Epithelial cell of prostate (primary cell): Measurements from ENCODE around the gene TTF1.

ENCODE experiments used
- DNase-seq: peaks from one replicate; pipeline ENCODE4 v3.0.0-alpha.2; 2011; ENCODE audit warnings: low read depth, low spot score
- H3K27ac ChIP-seq: fragments of 450-650 bp; 2 replicates; pipeline ENCODE4 v1.5.1; 2017; ENCODE audit warnings: mild to moderate bottlenecking

Gene TTF1, protein sequence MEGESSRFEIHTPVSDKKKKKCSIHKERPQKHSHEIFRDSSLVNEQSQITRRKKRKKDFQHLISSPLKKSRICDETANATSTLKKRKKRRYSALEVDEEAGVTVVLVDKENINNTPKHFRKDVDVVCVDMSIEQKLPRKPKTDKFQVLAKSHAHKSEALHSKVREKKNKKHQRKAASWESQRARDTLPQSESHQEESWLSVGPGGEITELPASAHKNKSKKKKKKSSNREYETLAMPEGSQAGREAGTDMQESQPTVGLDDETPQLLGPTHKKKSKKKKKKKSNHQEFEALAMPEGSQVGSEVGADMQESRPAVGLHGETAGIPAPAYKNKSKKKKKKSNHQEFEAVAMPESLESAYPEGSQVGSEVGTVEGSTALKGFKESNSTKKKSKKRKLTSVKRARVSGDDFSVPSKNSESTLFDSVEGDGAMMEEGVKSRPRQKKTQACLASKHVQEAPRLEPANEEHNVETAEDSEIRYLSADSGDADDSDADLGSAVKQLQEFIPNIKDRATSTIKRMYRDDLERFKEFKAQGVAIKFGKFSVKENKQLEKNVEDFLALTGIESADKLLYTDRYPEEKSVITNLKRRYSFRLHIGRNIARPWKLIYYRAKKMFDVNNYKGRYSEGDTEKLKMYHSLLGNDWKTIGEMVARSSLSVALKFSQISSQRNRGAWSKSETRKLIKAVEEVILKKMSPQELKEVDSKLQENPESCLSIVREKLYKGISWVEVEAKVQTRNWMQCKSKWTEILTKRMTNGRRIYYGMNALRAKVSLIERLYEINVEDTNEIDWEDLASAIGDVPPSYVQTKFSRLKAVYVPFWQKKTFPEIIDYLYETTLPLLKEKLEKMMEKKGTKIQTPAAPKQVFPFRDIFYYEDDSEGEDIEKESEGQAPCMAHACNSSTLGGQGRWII

DNA sequence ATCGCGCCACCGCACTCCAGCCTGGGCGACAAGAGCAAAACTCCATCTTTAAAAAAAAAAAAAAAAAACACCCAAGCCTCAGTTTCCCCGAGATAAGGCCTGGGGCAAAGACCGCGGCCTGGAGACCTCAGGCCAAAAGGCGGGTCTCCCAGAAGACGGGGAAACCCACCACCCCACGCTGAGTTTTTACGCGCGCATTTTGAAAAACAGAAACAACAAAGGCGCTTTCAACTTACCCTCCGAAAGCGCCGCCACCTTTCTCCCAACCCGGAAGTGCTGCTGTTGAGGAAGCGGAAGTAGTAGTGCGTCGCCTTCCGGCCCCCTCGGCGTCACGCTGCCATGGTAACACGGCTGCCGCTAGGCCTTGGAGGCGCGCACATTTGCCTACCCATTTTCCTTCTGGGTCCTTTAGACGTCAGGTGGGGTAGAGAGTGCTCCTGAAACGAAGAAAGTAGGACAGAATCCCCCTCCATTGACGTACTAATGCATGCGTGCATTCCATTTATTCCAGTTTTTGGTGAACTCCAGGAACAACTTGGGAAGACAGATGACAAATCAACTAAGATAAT is at the start of gene TTF1:
TSS of gene TTF1 (minus strand) at position 287 of the 569 bp plus-strand sequence. CDS start 4,019 bp downstream, outside the sequence.
- peak; percentile 40 for DNase-seq
- peak within 1 kb of the TSS; percentile 4 for H3K27ac ChIP-seq

DNA sequence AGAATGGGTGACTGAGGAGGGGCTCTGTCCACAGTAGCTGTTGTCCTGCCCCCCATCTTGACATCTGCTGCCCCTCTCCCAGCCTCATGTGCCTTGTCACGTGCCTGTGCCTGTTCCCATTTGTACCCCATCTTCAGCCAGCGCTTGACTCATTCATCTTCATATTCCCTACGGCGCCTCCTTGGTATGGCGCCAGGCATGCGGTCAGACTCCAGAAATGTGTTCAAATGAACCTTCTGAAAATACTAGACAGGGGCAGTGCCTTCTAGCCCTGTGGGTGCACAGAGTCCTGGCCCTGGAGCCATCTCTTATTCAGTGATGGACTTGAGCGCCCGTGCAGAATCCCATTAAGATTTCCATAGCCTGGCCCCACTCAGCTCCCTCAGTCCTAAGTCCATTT is 49.6 kb upstream of the TTF1 start:
- no peak for DNase-seq
- H3K27ac ChIP-seq: no peak overlapping the region

DNA sequence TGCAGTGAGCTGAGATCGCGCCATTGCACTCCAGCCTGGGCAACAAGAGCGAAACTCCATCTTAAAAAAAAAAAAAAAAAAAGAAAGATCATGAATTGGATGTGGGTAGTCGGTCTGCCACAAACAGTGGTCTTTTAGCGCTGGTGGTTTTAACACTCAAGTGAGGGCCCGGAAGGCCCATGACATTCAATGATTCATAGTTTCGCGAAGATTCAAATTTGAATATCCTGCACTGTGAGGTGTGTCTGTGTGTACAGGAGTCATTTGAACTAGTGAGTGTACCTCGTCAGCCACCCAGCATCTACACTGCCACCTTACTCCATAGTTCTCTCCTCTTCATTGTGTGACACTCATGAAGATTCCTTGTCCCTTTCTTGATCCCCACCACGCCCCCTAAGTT is 44.6 kb upstream of the TTF1 start:
- no peak overlapping the region for H3K27ac ChIP-seq
- DNase-seq: no peak

DNA sequence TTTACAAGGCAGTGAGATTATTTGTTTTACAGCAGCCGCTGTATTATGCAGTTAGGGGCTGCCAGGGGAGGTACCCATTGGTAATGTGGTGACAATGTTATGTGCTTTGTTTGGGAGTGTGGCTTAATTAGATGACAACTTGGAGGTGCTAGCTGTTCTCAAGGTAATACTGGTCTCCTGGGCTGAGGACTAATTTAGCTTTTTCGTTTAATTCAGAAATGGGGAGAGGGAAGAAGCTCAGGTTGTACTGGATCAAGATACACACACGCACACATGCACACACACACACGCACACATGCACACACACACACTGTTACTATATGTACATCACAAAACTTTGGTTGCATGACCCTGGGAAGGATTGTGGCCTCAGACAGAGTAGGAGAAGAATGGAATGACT is 41.3 kb upstream of the TTF1 start:
- DNase-seq: no peak

DNA sequence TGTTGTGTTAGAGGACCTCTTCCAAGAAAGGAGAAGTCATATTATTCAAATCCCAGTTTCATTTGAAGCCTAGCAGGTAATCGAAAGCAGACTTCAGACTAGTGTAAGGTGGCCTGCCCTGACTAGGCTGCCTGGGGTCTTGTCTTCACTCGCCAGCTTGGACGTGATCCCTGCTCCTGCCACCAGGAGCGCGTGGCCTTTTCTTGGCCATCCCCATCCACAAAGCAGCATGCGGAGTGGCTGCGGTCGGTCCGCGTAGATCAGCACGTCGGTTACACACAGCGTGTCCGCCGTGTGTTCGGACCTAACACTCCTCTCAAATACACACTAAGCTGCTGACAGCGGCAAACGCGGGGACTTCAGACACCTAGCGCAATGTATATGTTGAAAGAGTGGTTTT is 40.7 kb upstream of the TTF1 start:
- no peak for DNase-seq
- H3K27ac ChIP-seq: no peak overlapping the region

More for the DNA sequence above, 41.3 kb upstream of the TTF1 start:
- no peak overlapping the region for H3K27ac ChIP-seq

DNA sequence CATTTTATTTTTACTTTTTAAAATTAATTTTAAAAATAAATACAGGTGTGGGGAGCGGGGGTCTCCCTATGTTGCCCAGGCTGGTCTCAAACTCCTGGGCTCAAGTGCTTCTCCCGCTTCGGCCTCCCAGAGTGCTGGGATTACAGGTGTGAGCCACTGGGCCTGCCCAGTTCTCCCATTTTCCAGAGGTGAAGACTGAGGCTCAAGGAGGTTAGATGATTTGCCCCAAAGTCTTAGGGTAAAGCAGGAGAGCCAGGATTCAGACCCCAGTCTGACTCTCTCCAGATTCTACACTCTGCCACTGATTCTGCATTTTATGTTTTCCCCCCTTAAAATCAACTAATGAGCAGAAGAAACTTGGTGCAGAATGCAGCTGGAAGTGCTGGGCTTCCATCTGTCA is 40.2 kb upstream of the TTF1 start:
- H3K27ac ChIP-seq: no peak overlapping the region

DNA sequence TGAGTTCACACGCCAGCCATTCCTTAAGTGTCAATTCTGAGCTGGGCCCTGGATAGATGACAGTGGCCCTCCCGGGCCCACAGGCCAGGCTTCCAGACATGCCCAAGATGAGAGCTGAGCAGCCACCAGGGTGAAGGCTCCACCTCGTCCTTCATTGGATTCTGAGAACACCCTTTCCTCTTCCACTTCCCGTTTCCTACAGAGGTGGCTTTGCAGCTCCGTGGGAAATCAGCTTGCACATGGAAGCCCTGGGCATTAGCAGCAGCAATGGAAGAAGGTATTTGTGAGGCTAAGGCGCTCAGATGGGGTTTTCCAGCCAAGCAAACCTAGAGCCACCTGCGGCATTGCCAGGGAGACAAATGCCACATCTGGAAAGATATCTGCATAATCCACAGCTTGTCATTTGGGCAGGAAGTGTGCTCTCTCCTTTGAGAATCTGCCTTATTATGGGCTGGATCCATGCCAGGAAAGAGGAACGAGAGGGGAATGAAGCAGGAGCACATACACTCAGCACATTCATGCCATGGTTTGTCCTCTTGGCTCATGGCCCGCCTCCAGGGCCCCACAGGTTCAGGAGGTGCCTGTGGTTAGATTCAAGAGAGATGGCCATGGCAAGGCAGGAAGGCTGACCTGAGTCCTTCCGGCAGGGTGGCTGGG is 37.4 kb upstream of the TTF1 start:
- DNase-seq: no peak
- no peak overlapping the region for H3K27ac ChIP-seq

More for the DNA sequence above, 40.2 kb upstream of the TTF1 start:
- no peak for DNase-seq

DNA sequence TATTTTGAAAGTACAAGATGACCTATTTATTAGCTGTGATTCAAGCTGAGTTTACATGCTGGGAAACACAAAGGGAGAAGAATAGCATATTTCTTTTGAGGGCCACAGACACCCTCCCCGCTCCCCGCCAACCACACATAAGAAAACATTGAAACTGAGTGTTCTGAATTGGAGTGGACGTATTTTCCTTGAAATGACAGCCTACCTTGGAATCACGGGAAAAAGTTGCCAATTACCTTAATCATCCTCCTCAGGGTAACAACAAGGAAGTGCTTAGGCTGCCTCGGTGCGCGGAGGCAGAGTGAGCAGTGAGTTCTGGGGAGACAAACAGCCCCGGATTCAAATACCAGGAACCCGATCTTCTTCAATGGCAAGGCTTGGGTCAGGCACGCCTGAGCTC is 34.8 kb upstream of the TTF1 start:
- DNase-seq: no peak
- no peak overlapping the region for H3K27ac ChIP-seq

DNA sequence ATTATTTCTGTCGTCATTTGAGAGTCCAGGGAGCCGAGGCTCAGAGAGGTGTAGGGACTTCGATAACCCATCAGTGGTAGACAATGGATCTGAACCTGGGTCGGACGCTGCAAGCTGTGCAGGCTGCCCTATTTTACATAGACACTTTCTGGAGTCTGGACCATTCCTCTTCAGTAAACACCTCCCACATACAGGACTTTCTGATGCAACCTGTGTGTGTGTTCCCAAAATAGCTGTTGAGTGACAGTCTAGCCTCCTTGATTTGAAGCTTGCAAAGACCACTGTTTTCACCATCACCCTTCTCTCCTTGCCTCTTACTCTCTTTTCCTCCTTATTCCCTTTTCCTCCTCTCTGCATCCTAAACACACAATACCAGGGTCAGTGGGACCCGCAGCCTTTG is 34.1 kb upstream of the TTF1 start:
- H3K27ac ChIP-seq: no peak overlapping the region
- DNase-seq: no peak

DNA sequence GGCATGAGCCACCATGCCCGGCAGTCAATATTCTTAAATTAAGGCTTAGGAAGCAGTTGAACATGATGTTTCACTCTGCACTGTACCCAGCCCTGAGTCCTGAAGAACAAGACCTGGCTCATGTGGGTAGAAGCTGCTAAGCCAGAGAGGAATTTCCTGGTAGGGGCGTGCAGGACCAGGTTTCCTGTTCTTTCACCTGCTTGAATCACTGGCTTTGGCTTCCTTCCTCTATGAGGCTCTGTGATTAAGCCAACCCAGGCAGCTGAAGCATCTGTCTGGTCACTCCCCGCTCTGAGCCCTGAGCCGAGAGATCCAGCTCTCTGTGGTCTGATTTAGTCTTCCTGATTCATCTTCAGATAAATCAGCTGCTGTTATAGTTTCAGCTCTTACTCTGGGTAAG is 32.5 kb upstream of the TTF1 start:
- peak; percentile 48 for DNase-seq

DNA sequence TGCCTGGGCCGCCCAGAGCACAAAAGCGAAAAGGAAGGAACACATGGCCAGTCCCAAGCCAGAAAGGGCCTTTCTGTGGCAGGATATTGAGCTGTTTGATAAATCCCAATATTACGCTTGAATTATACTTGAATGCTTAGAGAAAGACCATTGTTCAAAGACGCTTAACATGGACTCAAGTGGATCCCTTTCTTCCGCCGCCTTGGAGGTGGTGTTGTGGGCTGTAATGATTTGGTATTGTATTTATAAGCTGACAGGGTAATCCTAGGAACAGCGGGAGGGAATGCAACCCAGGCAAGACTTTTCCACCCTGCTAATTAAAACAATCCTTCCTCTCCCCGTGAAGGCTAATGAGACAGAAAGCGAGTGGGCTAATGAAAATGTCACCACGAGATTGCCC is 28.2 kb upstream of the TTF1 start:
- DNase-seq: no peak
- H3K27ac ChIP-seq: no peak overlapping the region

More for the DNA sequence above, 32.5 kb upstream of the TTF1 start:
- peak overlapping the region; percentile 30 for H3K27ac ChIP-seq

DNA sequence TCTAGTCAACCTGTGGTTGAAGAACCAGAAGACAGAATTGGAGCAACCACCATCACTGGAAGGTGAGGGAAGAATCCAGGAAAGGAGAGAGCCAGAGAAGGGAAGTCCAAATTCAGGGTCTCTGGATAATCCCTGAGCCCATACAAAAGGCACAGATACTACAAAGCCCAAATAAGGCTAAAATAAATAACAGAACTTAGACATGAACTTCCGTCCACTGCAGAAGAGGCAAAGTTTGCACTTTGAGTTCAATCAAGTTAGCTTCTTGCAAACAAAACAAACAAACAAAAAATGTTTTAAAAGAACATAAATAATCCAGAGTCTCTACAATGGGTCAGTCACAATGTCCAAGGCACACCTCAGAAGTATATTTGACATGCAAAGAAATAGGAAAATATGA is 24.4 kb upstream of the TTF1 start:
- H3K27ac ChIP-seq: no peak overlapping the region
- no peak for DNase-seq

DNA sequence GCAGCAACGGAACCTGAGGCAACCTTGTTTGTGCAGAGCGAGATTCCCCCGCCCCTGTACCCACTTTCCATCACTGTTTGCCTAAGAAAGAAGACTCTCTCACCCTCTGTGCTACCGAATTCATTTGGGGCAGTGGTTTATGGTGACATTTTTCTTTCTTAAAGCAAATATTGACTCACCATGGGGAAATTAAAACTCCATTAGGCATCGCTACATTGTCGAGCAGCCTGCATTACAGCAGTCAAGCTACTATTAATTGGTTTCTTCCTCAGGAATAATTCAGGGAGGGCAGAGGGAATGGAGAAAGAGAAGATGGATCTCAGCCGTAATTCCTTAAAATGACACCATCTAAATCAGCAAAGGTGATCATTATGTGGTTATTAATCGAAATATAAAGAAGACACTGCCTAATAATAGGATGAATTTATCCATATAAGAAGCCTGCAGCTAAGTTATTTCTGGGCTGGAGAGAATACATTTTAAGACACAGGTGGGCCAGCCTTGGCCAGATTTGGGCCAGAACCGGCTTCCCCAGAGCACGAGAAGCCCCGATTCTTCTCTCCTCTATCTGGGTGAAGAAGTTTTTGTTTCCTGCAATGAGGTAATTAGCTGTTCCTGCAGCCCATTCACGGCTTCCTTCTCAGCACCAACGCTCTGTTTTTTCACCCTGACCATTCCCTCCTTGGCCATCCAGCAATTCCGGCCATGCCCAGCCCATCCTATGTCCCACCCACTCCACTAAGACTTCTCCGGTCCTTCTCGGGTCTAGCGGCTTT is 20.2 kb upstream of the TTF1 start:
- no peak overlapping the region for H3K27ac ChIP-seq

DNA sequence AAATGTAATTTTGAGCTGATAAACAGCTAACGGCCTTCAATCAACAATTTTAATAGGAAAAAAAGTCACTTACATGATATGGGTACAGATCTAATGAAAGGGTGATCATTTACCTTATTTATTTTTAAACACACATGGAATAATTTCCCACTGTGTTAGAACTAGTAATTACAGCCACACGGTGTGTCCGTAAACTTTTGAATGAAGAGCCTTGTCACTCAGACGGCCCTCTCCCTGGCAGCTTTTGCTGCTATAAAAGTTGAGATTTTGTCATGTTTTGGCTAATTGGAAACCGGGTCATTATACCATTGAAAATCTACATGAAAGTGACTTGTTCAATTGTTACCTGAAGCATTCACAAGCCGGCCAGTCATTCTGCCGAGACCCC is 19.0 kb upstream of the TTF1 start:
- DNase-seq: no peak
- H3K27ac ChIP-seq: no peak overlapping the region

More for the DNA sequence above, 20.2 kb upstream of the TTF1 start:
- no peak for DNase-seq

DNA sequence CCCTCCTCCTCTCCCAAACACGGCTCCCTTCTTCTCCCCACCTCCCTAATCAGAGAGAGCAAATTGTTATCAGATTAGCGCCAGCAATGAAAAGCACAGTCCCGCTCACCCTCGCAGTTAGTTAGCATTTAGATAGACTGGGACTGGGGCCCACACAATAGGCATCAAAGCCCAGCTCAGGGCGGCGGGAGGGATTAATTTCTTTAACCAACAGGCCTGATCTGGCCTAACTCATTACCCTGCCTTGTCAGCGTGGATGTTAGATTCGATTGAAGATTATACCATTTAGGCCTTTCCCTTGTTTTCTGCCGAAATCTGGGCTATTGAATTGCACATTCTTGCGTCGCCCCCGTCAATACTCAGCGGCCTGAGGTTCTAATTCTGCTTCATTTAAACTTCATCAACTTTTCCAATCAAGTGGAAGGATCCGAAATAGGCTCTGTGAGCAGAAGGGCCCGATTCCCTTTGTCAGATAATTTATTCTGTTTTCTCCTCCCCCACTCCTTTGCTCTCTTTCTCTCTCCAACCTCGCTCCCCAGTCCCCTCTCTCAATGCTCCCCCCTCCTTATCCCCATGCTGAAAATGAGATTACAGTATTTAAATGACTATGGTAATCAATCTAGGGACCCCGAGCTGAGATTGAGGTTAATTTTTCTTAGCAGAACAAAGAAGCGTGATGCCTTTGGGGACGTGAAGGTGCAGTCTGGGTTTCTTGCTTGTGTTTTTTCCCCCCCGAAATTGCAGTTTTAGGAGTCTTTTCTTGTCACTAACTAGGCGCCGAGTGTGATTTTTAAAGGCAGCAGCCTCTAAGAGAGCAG is 18.4 kb upstream of the TTF1 start:
- no peak for DNase-seq
- H3K27ac ChIP-seq: no peak overlapping the region

DNA sequence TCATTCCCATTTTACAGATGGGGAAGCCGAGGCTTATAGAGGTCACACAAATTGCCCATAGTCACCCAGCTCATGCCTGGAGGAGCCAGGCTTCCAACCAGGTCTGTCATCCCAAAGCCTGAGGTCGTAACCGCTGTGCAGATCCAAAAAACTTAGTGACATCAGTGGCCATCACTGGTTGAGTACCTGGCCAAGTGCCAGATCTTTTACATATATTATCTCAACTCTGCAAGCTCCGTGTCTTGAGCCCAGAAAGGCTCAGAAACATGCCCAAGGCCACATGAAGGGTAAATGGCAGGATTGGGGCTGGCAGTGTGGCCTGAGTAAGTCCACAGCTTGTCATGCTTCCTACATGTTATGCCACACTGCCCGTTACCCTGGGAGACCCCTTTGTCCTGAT is 16.9 kb upstream of the TTF1 start:
- no peak overlapping the region for H3K27ac ChIP-seq
- no peak for DNase-seq

DNA sequence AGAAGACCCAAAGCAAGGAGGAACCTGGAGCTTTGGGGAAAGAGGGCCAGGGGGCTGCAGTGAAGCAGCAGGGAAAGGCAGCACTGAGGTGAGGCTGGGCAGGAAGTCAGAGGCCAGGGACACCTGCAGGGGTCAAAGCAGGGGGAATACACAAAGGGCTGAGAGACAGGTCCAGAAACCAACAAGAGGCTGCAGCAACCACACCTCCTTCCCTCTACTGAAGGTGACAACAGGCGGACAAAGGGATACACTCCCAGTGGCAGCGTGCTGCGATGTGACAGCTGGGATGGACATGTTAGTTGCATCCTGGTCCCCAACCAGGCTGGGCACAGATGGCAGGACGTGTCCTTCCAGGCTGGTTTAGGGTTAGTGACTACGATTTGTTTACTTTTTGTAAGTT is 15.9 kb upstream of the TTF1 start:
- DNase-seq: no peak
- H3K27ac ChIP-seq: no peak overlapping the region

DNA sequence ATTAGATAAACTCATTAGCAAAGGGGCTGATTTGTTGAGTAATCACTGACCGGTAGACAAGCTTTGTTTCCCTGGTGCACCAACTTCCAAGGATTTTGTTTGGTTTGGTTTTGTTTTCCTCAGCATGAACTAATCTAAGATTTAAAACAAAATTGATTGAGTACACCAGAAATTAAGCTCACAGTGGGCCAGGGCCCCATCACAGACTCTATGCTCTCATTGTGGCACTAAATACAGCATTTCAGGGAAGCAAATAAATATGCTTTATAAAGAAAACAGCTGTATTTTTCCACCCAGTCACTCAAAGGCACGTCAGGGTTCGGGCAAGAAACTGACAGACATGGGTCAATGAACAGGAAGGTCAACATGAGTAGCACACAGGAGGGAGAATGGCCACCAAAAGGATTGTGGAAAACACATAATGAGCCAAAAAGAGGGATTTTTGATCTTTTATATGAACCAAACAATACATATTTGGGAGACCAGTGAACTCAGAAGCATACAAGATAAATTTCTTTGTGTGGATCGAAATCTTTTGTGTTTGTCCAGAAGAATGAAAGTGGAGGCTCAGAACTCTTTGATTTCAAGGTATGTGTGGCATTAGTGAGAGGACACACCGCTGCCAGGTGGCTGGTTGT is 12.2 kb upstream of the TTF1 start:
- no peak for DNase-seq
- no peak overlapping the region for H3K27ac ChIP-seq
